KMS-11 (cell line): ENCODE results near the gene ADGRG4.

ENCODE experiments used
- H2AFZ ChIP-seq: fragments of 200-600 bp; sonication (generic); 2 replicates; pipeline ENCODE4 v1.6.1; 2016; ENCODE audit warnings: antibody characterized with exemption, mixed run types, low read depth
- H3K27ac ChIP-seq: fragments of 200-600 bp; sonication (generic); 2 replicates; pipeline ENCODE4 v1.6.1; 2016; ENCODE audit warnings: mild to moderate bottlenecking, mixed run types
- H3K27me3 ChIP-seq: fragments of 200-600 bp; sonication (generic); 2 replicates; pipeline ENCODE4 v1.6.1; 2017; ENCODE audit warnings: mild to moderate bottlenecking, low read depth, mixed run types, moderate library complexity; ENCODE audit not compliant: insufficient read depth
- H3K36me3 ChIP-seq: fragments of 200-600 bp; sonication (generic); 2 replicates; pipeline ENCODE4 v1.6.1; 2017; ENCODE audit warnings: mild to moderate bottlenecking, mixed run types; ENCODE audit not compliant: insufficient read depth
- H3K4me1 ChIP-seq: fragments of 200-600 bp; sonication (generic); 2 replicates; pipeline ENCODE4 v1.6.1; 2016; ENCODE audit warnings: mild to moderate bottlenecking, low read depth, mixed run types; ENCODE audit not compliant: poor library complexity, severe bottlenecking
- H3K4me2 ChIP-seq: fragments of 200-600 bp; sonication (generic); 2 replicates; pipeline ENCODE4 v1.7.0; 2016; ENCODE audit warnings: mild to moderate bottlenecking, mixed run types
- H3K4me3 ChIP-seq: fragments of 200-600 bp; sonication (generic); IDR thresholded peaks from 2 replicates; pipeline ENCODE4 v1.6.1; 2017; ENCODE audit warnings: low read depth, low read length, mixed read lengths; ENCODE audit not compliant: insufficient read depth
- H3K79me2 ChIP-seq: fragments of 200-600 bp; sonication (generic); 2 replicates; pipeline ENCODE4 v1.6.1; 2016; ENCODE audit warnings: low read depth, mixed run types; ENCODE audit not compliant: insufficient read depth
- H3K9ac ChIP-seq: fragments of 200-600 bp; sonication (generic); 2 replicates; pipeline ENCODE4 v1.6.1; 2016; ENCODE audit warnings: mild to moderate bottlenecking, mixed run types
- H4K20me1 ChIP-seq: fragments of 200-600 bp; sonication (generic); 2 replicates; pipeline ENCODE4 v1.6.1; 2016; ENCODE audit warnings: mild to moderate bottlenecking, mixed run types; ENCODE audit not compliant: insufficient read depth
- TF ChIP-seq, protein P1 (sequence below): fragments of 200-600 bp; sonication (generic); conservative IDR thresholded peaks from 2 replicates; pipeline ENCODE4 v1.6.1; 2017; ENCODE audit warnings: low read depth, mild to moderate bottlenecking, antibody characterized with exemption, low read length, moderate library complexity, mixed read lengths

ADGRG4 gene

DNA sequence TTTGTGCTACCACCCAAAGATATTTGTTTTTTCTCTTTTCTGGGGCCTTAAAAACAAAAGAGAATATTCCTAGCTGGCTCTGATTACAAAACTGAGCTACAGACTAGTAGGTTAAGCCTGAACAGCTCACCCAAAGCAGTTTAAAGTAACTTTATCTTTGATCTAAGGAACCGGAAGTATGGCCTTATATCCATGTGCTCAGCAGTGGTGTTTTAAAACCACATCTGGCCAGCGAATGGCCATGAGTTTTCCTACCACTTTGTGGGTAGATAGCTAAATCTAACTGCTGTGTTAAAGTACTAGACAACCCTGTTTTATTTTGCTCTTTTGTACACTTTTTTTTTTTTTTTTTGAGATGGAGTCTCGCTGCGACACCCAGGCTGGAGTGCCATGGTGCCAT is 24.6 kb downstream of the ADGRG4 start:
- Histone ChIP-seq H3K4me1 (no peaks in the 10 kb centered on the region), H3K9ac (no peak overlapping the region), H3K27ac (no peak overlapping the region), H3K79me2 (no peaks in the 10 kb centered on the region), H4K20me1 (no peaks in the 10 kb centered on the region), H3K27me3 (no peaks in the 10 kb centered on the region), H3K36me3 (no peaks in the 10 kb centered on the region), H3K4me3 (no peak overlapping the region), H2AFZ (no peak overlapping the region), H3K4me2 (no peak overlapping the region)
- TF ChIP-seq, protein P1, sequence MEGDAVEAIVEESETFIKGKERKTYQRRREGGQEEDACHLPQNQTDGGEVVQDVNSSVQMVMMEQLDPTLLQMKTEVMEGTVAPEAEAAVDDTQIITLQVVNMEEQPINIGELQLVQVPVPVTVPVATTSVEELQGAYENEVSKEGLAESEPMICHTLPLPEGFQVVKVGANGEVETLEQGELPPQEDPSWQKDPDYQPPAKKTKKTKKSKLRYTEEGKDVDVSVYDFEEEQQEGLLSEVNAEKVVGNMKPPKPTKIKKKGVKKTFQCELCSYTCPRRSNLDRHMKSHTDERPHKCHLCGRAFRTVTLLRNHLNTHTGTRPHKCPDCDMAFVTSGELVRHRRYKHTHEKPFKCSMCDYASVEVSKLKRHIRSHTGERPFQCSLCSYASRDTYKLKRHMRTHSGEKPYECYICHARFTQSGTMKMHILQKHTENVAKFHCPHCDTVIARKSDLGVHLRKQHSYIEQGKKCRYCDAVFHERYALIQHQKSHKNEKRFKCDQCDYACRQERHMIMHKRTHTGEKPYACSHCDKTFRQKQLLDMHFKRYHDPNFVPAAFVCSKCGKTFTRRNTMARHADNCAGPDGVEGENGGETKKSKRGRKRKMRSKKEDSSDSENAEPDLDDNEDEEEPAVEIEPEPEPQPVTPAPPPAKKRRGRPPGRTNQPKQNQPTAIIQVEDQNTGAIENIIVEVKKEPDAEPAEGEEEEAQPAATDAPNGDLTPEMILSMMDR: no peak

DNA sequence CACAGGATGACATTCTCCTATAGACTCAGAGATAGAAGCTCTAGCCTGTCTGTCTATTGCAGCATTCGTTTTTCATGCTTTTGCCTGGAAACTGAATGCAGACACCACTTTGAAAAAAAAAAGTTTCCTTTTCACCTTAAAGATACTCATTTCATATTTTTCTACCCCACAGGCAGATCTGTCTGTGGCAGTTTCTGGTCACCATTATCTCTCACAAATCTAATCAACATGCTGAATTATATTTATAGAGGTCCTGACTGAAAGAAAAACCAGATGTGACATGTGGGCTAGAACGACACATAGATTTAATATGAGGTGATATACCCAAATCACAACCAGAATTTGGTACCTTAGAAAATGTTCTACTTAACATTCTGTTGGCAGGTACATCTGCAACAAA is 28.2 kb downstream of the ADGRG4 start:
- Histone ChIP-seq H3K27me3 (no peaks in the 10 kb centered on the region), H3K4me1 (no peaks in the 10 kb centered on the region), H2AFZ (no peak overlapping the region), H3K4me3 (no peak overlapping the region), H3K27ac (no peak overlapping the region), H4K20me1 (no peaks in the 10 kb centered on the region), H3K79me2 (no peaks in the 10 kb centered on the region), H3K4me2 (no peak overlapping the region), H3K36me3 (no peaks in the 10 kb centered on the region), H3K9ac (no peak overlapping the region)
- TF ChIP-seq, protein P1: no peak

DNA sequence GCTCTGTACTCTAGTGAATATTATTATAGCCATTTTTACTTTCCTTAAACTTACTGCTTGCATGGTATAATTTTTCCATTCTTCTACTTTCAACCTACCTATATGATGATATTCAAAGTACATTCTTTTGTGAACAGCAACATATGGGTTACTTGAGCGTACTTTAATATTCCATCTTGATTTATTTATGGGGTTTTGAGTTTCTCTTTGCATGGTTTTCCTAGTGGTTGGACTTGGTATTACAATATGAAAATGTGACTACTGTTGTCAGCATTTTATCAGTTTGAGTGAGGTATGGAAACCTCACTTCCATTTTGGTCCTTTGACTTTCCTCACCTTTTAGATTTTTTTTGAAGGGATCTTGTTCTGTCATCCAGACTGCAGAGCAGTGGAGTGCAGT is 35.9 kb downstream of the ADGRG4 start:
- TF ChIP-seq, protein P1: peak; percentile 50
- H2AFZ ChIP-seq: no peak overlapping the region
- H4K20me1 ChIP-seq: no peaks in the 10 kb centered on the region
- no peak overlapping the region for H3K9ac ChIP-seq
- H3K27me3 ChIP-seq: no peaks in the 10 kb centered on the region
- H3K4me2 ChIP-seq: no peak overlapping the region
- no peaks in the 10 kb centered on the region for H3K79me2 ChIP-seq
- H3K4me3 ChIP-seq: no peak overlapping the region
- no peaks in the 10 kb centered on the region for H3K36me3 ChIP-seq
- H3K27ac ChIP-seq: no peak overlapping the region
- no peaks in the 10 kb centered on the region for H3K4me1 ChIP-seq

DNA sequence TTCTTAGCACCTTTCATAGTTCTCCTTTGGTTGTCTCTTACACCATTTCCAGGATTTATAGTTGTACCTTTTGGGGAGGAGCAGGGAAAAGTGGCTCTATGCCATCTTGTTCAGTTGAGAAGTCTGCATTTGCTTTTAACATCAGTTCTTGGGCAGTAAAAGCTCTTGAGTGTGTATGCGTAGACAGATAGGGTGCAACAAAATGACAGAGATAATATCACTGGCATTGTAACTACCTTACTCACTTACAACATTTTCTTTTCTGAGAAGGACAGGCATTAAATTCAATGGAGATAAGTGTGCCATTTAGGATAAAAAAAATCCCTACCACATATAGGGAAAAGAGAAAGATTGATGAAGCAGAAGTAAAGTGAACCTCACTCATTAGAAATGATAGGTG is 38.9 kb downstream of the ADGRG4 start:
- no peaks in the 10 kb centered on the region for H3K4me1 ChIP-seq
- H3K27ac ChIP-seq: no peak overlapping the region

More for the DNA sequence above, 38.9 kb downstream of the ADGRG4 start:
- no peak overlapping the region for H3K4me2 ChIP-seq
- no peaks in the 10 kb centered on the region for H3K36me3 ChIP-seq
- TF ChIP-seq, protein P1: no peak
- H3K27me3 ChIP-seq: no peaks in the 10 kb centered on the region
- H2AFZ ChIP-seq: no peak overlapping the region
- H3K9ac ChIP-seq: no peak overlapping the region
- no peaks in the 10 kb centered on the region for H4K20me1 ChIP-seq
- H3K79me2 ChIP-seq: no peaks in the 10 kb centered on the region
- no peak overlapping the region for H3K4me3 ChIP-seq
